ENCODE results near the gene ITLN2.
A peak's percentile ranks its signal among the peaks of the same experiment; 100 is the strongest.
"Not testable (repeated sequence)": the region's sequence is repeated elsewhere in the genome, so short reads cannot be mapped to it uniquely, and the experiment has no call there.

The ITLN2 gene

GRCh38 chr1:160953030-160953429, 1.6 kb downstream of the ITLN2 start:
- no peak for DNase-seq (ENCODE audit: low read depth in 2 of 2)

DNA sequence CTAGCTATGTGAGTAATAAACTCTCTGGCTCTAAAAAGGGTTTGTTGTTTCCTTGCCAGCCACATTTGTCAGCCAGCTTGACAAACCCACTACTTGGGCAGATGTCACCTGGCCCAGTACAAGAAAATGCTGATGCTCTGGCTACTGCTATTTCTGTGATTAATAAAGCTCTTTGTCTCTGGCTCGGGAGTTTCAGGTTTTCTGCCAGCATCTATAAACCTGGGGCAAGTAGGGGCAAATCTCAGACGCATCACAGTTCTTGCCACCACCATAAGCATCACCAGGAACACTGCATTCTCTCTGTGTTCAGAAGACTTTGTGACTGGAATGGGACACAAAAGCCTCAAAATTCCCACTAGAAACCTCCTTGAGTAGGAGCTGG, 2.5 kb downstream of the ITLN2 start:
- DNase-seq (ENCODE audit: low read depth in 2 of 2) = no peak

DNA sequence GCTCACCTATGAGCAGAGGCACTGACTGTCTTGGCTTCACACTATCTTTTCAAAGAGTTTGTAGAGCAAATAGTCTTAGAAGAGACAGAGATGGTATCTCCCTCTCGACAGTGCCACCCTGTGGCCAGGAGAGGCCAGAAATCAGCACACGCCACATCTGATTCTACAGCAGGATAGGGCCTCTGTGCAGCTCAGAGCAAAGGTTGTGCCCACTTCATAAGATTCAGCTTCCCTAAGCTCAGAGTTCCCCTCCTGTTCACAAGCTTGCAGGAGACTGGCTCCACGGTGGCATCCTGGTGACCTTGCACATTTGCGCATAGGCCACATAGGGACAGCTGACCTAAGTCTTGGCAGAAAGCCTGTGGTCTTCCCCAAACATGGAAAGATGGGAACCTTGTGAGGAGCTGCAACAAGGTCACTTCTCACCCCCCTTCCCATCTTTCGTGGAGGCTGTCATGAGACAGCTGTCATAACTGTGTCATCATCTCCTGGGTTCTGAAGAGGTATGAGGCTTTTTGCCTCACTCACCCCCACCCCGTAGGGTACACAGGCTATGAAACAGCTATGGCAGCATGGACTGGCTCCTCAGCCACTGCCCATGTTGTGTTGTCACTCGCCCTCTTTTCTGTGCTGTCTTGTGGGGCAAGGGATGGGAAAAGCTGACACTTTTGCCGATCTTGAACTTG, 3.0 kb downstream of the ITLN2 start:
- DNase-seq (ENCODE audit: low read depth in 2 of 2) = peak; percentile 35 to 55

GRCh38 chr1:160950657-160951056, 4.0 kb downstream of the ITLN2 start:
- DNase-seq (ENCODE audit: low read depth in 2 of 2) = no peak

GRCh38 chr1:160949881-160950280, 4.7 kb downstream of the ITLN2 start:
- DNase-seq (ENCODE audit: low read depth in 2 of 2) = no peak

- DNase-seq (ENCODE audit: low read depth in 2 of 2) = not testable (repeated sequence)
These were observed 5.3 kb downstream of the ITLN2 start for GRCh38 chr1:160949216-160949880.

DNA sequence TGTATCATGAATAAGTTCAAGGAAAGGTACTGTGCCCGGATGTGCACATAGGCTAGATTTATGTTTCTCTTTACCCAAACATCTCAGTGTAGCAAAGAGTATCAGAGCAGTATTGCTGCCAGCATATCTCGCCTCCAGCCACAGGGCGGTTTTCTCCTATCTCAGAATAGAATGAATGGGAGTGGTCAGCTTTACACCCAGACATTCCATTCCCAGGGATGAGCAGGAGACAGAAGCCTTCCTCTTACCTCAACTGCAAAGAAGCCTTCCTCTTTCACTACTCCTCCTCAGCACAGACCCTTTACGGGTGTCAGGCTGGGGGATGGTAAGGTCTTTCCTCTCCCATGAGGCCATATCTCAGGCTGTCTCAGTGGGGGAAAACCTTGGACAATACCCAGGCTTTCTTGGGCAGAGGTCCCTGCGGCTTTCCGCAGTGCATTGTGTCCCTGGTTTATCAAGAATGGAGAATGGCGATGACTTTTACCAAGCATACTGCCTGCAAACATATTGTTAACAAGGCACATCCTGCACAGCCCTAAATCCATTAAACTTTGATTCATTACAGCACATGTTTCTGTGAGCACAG, 7.3 kb downstream of the ITLN2 start:
- DNase-seq (ENCODE audit: low read depth in 2 of 2) = not testable (repeated sequence)

DNA sequence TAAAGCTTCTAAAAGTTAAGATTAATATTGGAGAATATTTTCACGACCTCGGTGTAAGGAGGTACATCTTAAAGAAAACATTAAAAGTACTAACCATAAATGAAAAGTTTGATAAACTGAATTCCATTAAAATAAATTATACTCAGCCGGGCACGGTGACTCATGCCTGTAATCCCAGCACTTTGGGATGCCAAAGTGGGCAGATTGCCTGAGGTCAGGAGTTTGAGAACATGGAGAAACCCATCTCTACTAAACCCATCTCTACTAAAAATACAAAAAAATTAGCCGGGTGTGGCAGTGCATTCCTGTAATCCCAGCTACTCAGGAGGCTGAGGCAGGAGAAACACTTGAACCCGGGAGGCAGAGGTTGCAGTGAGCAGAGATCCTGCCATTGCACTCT, 8.7 kb downstream of the ITLN2 start:
- not testable (repeated sequence) for DNase-seq (ENCODE audit: low read depth in 2 of 2)

DNA sequence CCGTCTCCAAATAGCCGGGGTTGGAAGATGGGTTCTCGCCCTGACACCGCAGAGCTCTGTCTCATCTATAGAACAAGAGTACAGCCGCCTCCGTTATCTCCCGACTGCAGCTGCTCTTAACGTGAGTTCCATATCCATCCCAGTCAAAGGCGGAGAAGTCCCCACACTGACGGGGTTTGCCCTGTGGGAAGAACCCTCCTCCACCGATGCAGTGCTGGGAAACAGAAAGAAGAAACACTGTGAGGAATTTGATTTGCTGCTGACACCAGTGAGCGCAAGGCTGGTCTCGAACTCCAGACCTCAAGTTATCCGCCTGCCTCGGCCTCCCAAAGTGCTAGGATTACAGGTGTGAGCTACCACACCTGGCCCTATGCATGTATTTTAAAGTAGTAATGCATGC, 9.5 kb downstream of the ITLN2 start:
- no peak for DNase-seq (ENCODE audit: low read depth in 2 of 2)

DNA sequence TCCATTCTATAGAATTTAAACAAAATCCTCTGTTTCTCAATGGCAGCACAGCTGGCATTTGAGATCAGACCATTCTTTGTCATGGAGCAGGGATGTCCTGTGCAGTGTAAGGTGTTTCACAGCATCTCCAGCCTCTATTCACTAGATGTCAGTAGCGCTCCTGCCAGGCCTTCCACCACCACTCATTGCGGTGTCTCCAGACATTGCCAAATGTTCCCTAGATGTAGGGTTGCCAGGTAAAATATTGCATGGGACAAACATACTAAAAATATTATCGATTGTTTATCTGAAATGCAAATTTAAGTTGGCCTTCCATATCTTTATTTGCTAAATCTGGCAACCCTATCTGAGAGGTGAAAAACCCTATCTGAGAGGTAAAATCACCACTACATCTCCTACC, 11.7 kb downstream of the ITLN2 start:
- DNase-seq (ENCODE audit: low read depth in 2 of 2) = no peak

- not testable (repeated sequence) for DNase-seq (ENCODE audit: low read depth in 2 of 2)
These were observed 17.9 kb downstream of the ITLN2 start for GRCh38 chr1:160936666-160937065.

GRCh38 chr1:160935527-160936258, 18.9 kb downstream of the ITLN2 start:
- DNase-seq (ENCODE audit: low read depth in 2 of 2) = no peak

DNA sequence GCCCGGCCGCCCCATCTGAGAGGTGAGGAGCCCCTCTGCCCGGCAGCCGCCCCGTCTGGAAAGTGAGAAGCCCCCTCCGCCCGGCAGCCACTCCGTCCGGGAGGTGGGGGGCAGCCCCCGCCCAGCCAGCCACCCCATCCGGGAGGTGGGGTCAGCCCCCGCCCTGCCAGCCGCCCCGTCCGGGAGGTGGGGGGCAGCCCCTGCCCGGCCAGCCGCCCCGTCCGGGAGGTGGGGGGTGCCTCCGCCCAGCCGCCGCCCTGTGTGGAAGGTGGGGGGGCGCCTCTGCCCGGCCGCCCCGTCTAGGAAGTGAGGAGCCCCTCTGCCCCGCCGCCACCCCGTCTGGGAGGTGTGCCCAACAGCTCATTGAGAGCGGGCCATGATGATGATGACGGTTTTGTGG, 21.3 kb downstream of the ITLN2 start:
- not testable (repeated sequence) for DNase-seq (ENCODE audit: low read depth in 2 of 2)

GRCh38 chr1:160925652-160926244, 28.9 kb downstream of the ITLN2 start:
- no peak for DNase-seq (ENCODE audit: low read depth in 2 of 2)

DNA sequence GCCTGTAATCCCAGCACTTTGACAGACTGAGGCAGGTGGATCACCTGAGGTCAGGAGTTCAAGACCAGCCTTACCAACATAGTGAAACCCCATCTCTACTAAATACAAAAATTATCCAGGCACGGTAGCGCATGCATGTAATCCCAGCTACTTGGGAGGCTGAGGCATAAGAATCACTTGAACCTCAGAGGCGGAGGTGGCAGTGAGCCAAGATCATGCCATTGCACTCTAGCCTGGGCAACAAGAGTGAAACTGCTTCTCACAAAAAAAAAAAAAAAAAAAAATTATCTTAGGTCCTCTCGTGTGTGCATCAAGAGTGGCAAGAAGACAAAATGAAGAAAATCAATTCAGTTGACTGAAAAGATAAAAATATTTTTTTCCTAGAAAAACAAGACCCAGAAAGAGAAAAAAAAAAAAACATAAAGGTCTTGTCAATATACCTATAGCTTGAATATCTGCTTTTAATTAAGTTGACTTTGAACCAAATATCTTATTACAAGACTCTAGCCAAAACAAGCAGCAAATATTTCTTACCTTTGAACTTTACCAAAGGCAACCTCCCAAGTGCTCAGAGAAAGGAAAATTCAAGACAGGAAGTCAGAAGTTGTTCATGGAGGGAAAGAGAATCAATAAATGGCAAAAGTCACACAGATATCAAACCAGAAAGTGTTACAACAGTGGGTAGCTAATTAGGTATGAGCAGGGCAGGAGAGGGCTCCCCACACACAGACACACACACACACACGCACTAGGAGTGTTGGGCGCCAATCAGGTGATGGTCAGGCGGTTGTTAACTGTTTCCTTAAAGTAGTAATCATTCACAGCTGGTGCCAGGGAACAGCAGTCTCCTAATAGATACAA, 29.6 kb downstream of the ITLN2 start:
- no peak for DNase-seq (ENCODE audit: low read depth in 2 of 2)

DNA sequence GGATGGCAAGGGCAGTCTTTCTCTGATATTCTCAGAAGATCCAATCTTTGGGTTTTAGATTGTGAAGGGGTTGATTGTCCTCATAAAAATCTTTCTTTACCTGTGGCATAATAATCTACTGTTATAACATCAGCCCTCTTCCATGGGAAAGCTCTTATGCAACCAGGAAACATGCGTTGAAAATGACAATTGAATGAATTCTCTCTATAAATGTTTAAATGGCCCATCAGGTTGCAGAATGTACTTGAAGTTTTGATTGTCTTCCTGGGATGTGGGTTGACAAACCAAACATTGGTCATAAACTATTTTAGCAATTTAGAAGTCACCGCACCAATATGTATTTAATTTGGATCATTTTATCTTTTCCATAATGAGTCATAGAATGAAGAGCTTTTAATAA, 37.9 kb downstream of the ITLN2 start:
- DNase-seq (ENCODE audit: low read depth in 2 of 2) = no peak

- not testable (repeated sequence) for DNase-seq (ENCODE audit: low read depth in 2 of 2)
These were observed 41.4 kb downstream of the ITLN2 start for GRCh38 chr1:160913229-160913628.

GRCh38 chr1:160911925-160912324, 42.7 kb downstream of the ITLN2 start:
- DNase-seq (ENCODE audit: low read depth in 2 of 2) = no peak

- DNase-seq (ENCODE audit: low read depth in 2 of 2) = no peak
These were observed 43.2 kb downstream of the ITLN2 start for GRCh38 chr1:160911441-160911840.

- DNase-seq (ENCODE audit: low read depth in 2 of 2) = no peak
These were observed 44.3 kb downstream of the ITLN2 start for GRCh38 chr1:160910170-160910750.

DNA sequence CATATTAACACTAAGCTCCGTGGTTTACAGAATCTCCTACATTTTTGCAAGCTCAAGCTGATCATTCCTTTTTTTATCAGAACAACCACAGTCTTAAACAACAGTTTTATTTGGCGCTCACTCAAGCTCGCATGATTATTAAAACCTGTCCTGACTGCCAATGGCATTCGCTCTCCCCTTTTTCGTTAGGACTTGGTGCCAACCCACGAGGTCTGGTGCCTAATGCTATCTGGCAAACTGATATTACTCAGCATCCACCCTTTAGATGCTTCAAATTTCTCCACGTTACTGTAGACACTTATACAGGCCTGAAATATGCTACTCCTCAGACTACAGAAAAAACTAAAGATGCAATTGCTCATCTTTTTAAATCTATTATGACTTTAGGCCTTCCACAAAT, 46.6 kb downstream of the ITLN2 start:
- no peak for DNase-seq (ENCODE audit: low read depth in 2 of 2)

Data from stimulated activated CD8-positive, alpha-beta memory T cell treated with anti-CD3 and anti-CD28 coated beads, Interleukin-7, amount 100 ng/mL, for 1 hour (primary cell).